GM21529 (cell line): ENCODE results near the gene SLC8A2.
A peak's percentile ranks its signal among the peaks of the same experiment; 100 is the strongest.

Experiments used
- ATAC-seq: cut with Tn5 transposase; IDR thresholded peaks from one replicate; pipeline ENCODE4 v1.9.1; 2021; ENCODE audit not compliant: unreplicated experiment

The SLC8A2 gene

DNA sequence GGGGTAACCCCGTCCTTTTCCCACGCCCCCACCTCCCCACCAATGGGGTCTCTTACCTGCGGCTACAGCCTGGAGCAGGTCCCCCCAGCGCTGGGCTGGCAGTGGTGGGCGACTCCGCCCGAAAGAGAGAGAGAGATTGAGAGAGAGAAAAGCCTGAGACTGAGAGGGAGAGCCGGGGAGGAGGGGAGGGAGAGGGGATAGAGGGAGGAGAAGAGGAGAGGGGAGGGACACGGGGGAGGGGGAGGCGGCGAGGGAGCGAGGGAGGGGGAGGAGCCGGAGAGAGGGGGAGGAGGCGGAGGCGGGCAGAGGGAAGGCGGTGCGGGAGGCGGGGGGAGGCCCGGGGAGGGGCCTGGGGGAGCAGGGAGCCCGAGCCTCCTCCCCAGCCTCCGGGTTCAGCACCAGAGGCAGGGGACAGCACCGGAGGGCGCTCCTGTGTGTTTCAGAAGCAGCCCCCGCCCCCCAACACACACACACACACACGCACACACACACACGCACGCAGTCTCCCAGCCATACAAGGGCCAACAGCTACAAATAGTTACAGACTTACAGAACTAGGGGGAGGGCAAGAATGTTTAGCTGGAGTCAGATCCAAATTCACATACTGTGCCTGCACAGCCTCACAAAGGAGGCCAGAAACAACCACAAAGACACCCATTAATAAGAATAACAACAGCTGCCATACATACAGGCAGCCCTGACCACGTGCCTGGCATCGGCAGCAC is at the start of gene SLC8A2:
Gene SLC8A2 (minus strand): TSS at position 161 of the 725 bp plus-strand sequence. CDS start 5,490 bp downstream, outside the sequence.
- no peak for ATAC-seq

- no peak for ATAC-seq
Measured at GRCh38 chr19:47520839-47521238, 49.1 kb upstream of the SLC8A2 start.

DNA sequence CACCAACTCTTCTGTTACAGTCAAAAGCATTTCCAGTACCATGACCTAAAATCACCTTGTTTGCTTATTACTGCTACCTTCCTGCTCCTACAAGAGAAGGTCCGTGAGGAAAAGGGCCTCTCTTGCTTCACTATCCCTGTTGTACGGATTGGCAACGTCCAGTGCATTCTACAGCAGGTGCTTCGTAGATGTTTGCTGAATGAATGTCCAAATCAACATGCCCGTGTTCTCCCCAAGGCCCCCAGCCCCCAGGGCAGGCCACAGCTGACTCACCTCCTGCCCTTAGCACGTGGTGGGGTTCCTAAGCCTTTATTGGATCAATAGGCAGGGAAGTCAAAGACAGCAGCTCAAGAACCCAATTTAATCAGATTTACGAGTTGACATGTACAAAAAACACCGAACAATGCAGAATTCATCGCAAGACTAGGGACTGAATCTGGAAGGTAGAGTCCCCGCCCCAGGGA is 48.7 kb upstream of the SLC8A2 start:
- ATAC-seq, result no peak

- ATAC-seq, result no peak
Measured at GRCh38 chr19:47518854-47519253, 47.2 kb upstream of the SLC8A2 start.

- no peak for ATAC-seq
Measured at GRCh38 chr19:47518139-47518538, 46.4 kb upstream of the SLC8A2 start.

- peak; percentile 79 for ATAC-seq
Measured at GRCh38 chr19:47514869-47515588, 43.3 kb upstream of the SLC8A2 start, which contains the start of gene NAPA. Gene NAPA, minus strand, starts transcription at chr19:47515063. Its CDS starts 123 bp downstream, at chr19:47514940.

DNA sequence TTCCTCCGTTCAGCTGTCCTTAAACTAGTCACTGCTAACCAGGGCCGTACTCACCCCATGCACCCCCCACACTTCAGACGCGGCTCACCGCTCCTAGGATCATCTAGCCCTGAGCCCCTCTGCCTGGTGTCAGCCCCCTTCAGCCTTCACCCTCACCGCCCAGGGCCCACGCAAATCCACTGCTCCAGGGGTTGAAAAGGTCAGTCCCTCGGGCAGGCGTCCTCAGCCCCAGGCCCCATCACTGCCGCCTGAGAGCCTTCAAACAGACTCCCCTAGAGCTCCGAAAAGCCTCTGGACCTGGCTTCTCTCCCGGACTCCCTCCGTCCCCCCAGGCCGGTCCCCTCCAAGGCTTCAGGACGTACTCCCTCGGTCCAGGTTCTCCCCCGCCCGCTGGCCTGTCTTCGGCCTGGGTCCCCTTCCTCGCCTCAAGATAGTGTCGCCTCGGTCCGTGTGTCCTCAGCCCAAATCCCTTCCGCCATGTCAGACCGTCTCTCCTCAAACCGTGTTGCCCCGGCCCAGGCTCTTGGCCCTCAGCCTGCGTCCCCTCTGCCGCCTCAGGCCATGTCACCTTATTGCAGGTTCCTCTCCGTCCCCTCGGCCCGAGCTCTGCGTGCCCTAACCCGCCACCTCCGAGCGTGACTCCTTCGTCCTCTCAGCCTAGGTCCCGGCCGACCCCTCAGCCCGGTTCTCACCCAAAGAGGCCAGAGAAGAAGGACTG is 42.6 kb upstream of the SLC8A2 start:
- no peak for ATAC-seq

- ATAC-seq, result no peak
Measured at GRCh38 chr19:47512948-47513319, 41.2 kb upstream of the SLC8A2 start.

- no peak for ATAC-seq
Measured at GRCh38 chr19:47512183-47512947, 40.7 kb upstream of the SLC8A2 start.

DNA sequence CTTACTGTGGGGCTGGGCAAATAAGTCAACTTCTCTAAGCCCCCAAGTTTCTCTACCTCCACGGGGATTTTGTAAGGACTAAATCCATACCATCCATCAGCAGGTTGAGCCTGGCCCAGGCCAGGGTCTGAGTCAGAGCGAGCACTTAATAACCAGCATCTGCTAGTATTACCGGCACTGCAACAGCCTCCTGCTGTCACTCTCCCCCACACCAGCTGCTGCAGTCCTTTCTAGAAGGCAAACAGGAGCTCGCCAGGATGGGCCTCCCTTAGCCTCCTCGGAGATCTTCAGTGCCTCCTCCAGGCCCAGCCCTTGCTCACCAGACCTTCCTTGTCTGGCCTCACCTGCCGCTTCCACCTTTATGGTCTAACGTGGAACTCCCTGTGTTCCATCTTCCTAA is 40.0 kb upstream of the SLC8A2 start:
- ATAC-seq, result no peak

DNA sequence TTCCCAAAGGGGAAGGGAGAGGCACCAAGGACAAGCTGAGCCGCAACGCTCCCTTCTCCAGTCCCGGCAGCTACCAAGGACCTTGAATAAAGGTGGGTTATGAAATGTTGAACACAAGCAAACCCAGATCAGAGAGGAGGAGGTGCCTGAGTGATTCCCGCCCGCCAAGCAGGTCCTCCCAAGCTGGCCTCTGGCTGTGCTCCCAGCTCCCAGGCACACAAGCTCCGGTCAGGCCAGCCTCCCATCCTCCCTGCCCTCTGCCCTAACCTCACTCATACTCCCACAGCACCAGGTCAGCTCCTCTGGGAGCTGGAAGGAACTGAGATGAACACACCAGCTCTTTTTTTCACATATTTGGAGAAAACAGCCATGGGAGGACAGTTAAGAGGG is 39.4 kb upstream of the SLC8A2 start:
- no peak for ATAC-seq

DNA sequence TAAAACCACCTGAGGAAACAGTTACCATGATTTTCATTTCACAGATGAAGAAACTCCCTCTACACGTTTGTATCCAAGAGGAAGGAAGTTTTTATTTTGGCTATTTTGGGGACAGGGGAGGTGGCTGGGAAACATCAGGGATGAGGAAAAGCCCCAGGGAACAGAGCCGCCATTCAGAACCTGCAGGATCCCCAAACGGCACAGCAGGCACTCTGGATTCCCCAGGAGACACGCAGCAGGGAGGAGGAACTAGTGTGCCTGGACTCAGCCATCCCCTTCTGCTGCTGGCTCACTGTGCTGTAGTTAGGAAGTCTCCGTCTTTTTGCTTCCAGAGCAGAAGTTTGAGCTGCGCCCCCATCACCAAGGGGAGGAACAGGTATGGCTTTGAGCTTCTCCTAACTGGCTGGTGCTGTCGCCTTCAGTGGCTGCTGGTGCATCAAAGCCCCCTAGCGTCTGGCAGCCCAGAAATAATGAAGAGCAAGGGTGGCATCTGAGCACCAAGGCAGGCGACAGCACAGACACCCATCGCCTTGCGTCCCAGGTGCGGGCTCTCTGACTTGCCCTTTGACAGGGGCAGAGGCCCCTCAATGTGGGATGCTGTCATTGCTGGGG is 38.9 kb upstream of the SLC8A2 start:
- ATAC-seq, result no peak

DNA sequence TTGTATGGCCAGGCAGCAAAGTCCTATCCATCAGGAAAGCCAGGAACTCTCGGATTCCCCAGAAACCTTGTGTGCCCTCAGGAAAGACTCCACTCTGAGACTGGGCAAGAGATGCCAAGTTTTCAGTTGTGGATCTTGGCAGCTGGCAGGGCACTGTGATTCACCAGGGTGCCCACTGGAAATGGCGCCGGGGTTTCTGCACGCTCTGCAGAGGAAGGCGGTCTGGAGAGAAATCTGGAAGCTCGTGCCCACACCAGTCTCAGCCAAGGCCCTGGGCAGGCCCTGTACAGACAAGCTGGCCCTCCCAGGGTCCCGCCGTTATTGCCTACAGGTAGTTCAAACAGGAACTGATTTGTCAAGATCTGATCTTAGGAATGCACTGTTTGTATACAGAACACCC is 38.3 kb upstream of the SLC8A2 start:
- no peak for ATAC-seq

DNA sequence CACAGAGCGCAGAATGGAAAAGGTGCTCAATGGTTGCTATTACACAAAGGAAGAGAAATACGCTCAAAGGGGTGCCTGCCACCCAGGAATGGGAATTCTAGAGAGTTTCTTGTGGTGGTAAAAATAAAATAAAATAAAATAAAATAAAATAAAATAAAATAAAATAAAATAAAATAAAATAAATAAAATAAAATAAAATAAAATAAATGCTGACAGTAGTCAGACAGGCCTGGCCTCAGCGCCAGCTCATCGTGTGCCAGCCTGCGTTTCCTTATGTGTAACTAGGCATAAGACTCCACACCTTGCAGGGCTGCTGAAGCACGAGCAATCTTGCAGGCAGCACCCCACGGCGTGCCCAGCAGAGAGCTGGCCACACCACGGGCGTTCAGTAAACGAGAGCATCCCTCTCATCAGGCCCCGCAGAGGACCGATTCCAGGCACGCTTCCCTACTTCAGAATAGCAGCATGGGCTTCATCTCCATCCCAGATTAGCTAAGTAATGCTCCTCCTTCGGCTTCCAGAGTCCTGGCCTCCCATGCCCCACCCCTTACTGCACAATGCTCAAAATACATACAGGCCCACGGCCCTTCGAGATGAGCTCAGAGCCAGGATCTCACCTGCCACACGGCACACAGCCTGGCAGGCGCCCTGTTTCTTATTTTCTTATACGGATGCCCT is 37.6 kb upstream of the SLC8A2 start:
- ATAC-seq, result no peak

- no peak for ATAC-seq
Measured at GRCh38 chr19:47508721-47509120, 37.0 kb upstream of the SLC8A2 start.

- ATAC-seq, result no peak
Measured at GRCh38 chr19:47507924-47508553, 36.3 kb upstream of the SLC8A2 start.

GRCh38 chr19:47507012-47507411 is 35.3 kb upstream of the SLC8A2 start:
- ATAC-seq, result no peak

DNA sequence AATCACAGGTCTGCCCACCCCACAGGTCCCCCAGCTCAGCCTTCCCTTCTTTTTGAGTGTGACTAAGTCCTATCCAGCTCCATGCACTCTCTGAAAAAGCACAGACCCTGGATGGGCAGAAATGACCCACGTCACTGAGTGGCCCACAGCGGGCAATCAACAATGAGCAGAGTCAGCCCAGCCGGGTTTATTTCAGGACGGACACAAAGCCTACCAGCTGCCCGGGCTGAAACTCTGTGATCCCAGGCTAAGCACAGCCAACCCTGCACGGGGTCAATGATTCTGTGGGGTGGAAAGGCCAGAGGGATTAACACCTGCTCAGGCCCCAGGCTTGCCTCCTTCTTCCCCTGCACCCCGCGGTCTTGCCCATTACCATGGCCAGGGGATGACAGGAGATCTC is 34.8 kb upstream of the SLC8A2 start:
- ATAC-seq, result no peak

GRCh38 chr19:47505506-47505905 is 33.8 kb upstream of the SLC8A2 start:
- no peak for ATAC-seq

GRCh38 chr19:47503826-47504150 is 32.1 kb upstream of the SLC8A2 start:
- no peak for ATAC-seq
